GM12875 (cell line): ENCODE measurements around the gene BLOC1S5.
"Not testable (repeated sequence)": the region's sequence is repeated elsewhere in the genome, so short reads cannot be mapped to it uniquely, and the experiment has no call there.

Experiments used
- H3K4me3 ChIP-seq: one replicate; pipeline ENCODE4 v1.5.1; 2011; ENCODE audit warnings: low read depth, low read length, control low read depth
- CTCF ChIP-seq: IDR thresholded peaks from 2 replicates; pipeline ENCODE4 v1.5.1; 2011; ENCODE audit warnings: low read depth, mild to moderate bottlenecking, control low read depth, inconsistent platforms, low read length, moderate library complexity, borderline replicate concordance; ENCODE audit not compliant: insufficient read depth

Gene BLOC1S5

GRCh38 chr6:8043221-8043620, 21.0 kb downstream of the BLOC1S5 start:
- H3K4me3 ChIP-seq = no peak overlapping the region
- no peak for TF ChIP-seq CTCF

GRCh38 chr6:8041913-8042583, 22.1 kb downstream of the BLOC1S5 start:
- no peak overlapping the region for H3K4me3 ChIP-seq
- no peak for TF ChIP-seq CTCF

GRCh38 chr6:8034107-8034506, 30.1 kb downstream of the BLOC1S5 start:
- not testable (repeated sequence) for H3K4me3 ChIP-seq

GRCh38 chr6:8030920-8031319, 33.3 kb downstream of the BLOC1S5 start:
- TF ChIP-seq CTCF = no peak
- H3K4me3 ChIP-seq = no peak overlapping the region

- no peak overlapping the region for H3K4me3 ChIP-seq
- TF ChIP-seq CTCF = no peak
These were observed 34.8 kb downstream of the BLOC1S5 start for GRCh38 chr6:8029243-8029870.

GRCh38 chr6:8027965-8028651, 36.1 kb downstream of the BLOC1S5 start:
- H3K4me3 ChIP-seq = no peak overlapping the region
- no peak for TF ChIP-seq CTCF

GRCh38 chr6:8026800-8027199, 37.4 kb downstream of the BLOC1S5 start:
- no peak overlapping the region for H3K4me3 ChIP-seq
- no peak for TF ChIP-seq CTCF
